PC-9 (cell line): Measurements from ENCODE around the gene ZSCAN23.
"Not testable (repeated sequence)": the region's sequence is repeated elsewhere in the genome, so short reads cannot be mapped to it uniquely, and the experiment has no call there.

Source experiments
- CTCF ChIP-seq: fragments of 200-600 bp; sonication (generic); conservative IDR thresholded peaks from 2 replicates; pipeline ENCODE4 v1.6.1; 2017; ENCODE audit warnings: mixed run types, antibody characterized with exemption, mild to moderate bottlenecking, moderate library complexity
- EZH2 ChIP-seq: fragments of 200-600 bp; sonication (generic); IDR thresholded peaks from 2 replicates; pipeline ENCODE4 v1.8.0; 2017; ENCODE audit warnings: antibody characterized with exemption, low read depth

GRCh38 chr6:28469153-28469745 lies 26.0 kb upstream of the ZSCAN23 start:
- TF ChIP-seq CTCF, EZH2: not testable (repeated sequence)
